NCI-H526 treated with DMSO at 0.1 percent for 48 hours (cell line): ENCODE measurements around the gene RBM47.
"Not testable (repeated sequence)": the region's sequence is repeated elsewhere in the genome, so short reads cannot be mapped to it uniquely, and the experiment has no call there.

Experiments used
- DNase-seq: peaks from one replicate; lab custom pipeline; 2025; lab: John Stamatoyannopoulos, UW

Gene RBM47

DNA sequence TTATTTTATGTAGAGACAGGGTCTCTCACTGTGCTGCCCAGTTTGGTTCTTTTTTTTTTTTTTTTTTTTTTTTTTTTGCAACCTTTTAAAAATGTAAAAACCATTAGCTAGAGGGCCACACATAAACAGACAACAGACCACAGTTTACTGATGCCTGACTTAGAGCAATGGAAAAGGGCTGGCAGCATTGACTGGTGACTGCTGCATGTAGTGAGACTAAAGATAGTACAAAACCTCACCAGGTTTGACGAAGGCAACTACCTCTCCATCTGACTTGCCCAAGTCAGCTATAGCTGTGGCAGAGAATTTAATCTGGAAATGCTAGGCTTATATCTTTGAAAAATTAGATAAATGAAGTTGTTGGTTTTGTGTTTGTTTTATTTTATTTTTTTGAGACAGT lies 102.9 kb downstream of the RBM47 start:
- DNase-seq: no peak

DNA sequence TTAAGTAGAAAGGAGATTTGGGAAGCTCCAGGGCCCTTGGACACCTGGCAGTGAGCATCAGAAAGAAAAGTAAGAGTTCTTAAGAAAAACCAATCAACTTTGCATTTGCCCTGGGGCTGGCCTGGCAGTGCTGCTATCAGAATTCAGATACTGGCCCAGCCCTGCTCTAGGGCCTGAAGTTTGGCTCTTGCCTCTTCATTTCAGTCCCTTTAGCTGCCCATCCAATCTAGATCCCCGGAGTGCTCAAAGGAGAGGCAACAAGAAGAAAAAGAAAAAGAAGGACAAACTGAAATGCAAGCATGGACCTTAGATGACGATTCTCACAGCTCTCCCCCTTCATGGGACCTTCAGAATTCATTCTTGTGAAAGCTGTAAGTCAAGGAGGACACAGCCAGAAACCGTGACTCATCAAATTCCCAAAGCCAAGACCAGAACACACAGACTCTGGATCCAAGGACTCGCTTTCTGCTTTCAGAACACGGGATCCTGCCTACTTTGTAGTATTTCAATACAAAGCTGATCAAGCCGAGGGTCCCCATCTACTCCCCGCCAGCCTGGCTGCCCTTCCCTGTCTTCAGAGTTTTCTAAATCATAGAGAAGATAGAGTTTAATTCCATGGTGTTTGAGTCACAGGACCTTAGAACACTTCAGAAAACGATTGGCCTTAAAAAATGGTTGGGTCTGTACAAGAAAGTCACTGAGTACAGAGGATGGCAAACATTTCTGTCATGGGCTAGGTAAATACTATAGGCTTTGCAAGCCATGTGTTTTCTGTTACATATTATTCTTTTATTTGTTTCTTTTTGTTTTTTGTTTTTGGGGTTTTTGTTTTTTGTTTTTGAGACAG lies 103.7 kb downstream of the RBM47 start:
- no peak for DNase-seq

DNA sequence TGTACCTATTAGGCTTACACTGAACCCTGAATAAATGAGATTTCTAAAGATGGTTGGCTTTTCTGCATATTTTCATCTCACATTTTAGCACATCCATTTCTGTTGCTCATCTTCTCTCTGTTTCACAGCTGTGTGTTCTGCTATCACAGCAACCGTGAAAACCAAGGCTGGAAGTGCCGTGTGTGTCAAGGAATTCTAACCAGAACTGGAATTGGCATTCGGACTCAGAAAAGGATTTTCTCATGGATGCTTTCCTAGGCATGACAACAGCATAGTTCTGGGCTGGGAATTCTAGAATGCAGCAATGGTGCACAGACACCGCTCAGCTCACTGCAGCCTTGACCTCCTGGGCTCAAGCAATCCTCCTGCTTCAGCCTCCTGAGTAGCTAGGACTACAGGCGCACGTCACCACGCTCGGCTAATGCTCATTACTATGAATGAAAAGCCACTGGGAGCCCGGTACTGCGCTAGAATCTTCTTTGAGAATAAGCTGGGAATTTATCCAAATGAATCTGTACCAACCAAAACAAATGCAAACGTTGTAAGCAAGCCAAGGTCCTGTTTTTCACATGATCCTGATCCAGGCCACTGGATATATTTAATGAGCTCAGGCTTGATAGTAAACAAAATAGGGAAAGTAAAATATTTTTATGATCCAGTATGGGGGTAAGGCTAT lies 105.2 kb downstream of the RBM47 start:
- peak; percentile 43 for DNase-seq

DNA sequence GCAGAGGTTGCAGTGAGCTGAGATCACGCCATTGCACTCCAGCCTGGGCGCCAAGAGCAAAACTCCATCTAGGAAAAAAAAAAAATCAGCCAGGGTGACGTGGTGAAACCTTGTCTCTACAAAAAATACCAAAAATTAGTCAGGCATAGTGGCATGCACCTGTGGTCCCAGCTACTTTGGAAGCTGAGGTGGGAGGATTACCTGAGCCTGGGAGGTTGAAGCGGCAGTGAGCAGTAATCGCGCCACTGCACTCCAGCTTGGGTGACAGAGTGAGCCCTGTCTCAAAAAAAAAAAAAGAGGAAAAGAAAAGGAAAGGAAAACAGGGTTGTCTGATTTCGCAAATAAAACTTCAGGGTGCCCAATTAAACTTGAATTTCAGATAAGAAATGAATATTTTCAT lies 106.1 kb downstream of the RBM47 start:
- DNase-seq: no peak

DNA sequence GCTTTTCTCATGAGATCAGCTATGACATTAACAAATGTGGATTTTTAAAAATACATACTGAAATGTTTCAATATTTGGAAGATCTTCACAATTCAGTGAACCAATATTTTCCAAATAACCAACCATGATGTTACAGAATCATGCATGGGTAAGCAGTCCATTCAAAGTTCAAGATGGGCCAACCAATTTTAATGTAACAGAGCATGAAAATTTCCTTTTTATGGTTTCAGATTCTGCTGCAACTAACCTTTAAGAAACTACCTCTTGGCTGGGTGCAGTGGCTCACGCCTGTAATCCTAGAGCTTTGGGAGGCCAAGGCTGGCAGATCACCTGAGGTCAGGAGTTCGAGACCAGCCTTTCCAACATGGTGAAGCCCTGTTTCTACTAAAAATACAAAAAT lies 107.7 kb downstream of the RBM47 start:
- DNase-seq: no peak

DNA sequence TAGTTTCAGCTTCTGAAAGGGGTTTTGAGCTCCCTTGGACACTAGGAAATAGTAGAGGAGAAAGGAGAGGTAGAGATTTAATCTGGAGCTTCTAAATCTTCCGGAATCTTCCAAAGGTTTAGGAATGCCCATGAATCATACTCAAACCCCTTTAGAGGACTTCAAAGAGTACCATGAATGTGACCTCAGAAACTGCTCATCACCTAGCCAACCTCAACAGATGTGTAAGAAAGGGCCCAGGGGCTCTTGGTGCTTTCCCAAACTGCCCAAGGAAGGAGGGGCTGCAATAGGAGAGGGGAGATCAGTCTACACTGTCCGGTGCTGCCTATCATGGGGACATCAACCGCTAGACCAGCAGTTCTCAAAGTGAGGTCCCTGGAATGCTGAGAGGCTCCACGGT lies 109.1 kb downstream of the RBM47 start:
- no peak for DNase-seq

DNA sequence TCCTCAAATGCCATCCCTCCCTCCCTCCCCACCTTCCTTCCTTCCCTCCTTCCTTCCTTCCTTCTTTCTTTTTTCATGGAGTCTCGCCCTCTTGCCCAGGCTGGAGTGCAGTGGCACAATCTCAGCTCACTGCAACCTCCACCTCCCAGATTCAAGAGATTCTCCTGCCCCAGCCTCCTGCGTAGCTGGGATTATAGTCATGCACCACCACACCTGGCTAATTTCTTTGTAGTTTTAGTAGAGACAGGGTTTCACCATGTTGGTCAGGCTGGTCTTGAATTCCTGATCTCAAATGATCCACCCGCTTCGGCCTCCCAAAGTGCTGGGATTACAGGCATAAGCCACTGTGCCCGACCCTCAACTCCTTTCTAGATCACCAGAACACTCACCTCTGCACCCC lies 112.6 kb downstream of the RBM47 start:
- not testable (repeated sequence) for DNase-seq

DNA sequence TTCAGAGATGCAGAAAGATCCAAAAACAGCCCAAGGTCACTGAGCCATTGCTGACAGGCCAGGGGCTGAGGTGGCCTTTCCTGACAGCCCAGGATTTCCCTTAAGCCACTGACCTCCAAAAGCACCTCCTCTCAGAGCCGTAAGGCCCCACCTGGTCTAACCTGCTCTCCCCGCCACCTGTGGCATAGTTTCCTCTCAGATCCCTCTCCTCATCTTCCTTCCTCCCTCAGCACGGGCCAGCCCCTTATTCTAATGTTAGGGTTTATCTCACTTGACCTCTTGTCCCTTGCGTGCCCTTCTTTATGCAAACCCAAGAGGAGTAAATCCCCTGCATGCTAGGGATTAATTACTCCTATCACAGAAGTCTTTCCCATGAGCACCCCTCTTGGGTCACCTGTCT lies 113.0 kb downstream of the RBM47 start:
- no peak for DNase-seq

DNA sequence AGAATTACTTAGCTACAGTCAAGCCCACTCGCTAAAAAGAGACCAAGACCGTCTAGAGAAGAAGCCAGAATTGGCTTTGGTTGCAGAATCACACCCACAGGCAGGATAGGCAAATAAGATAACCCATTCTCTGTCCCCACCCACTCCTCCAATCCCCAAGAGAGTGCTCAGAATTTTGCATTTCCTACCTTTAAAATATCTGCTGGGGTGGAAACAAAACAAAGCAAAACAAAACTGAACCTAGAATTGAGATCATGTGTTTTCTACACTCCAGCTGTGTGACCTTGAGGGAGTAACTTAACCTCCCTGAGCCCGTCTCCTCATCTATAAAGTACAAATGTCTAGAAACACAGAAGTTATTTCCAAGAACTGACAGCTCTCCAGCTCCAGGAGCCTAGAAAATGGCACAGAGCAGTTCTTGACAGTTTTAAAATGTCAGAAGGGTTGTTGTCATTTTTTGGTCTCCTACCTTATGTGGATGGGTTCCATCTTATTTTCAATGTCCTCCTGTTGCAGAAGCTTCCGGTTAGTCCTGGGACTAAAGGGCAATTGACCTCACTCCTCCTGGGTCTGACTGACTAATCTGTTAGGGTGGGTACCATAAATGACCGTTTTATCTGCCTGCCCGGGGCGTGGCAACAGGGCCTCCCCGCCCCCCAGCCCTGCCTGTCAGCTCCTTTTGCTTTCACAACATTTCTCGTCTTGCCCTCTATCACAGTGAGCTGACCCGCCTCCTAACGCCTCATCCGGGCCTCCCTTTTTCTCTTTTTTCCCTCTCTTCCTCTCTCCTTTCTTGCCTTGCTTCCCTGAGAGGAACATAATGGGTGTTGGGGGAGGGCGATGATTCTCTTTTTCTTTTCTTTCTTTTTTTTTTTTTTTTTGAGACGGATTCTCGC lies 114.0 kb downstream of the RBM47 start:
- DNase-seq: peak; percentile 95

DNA sequence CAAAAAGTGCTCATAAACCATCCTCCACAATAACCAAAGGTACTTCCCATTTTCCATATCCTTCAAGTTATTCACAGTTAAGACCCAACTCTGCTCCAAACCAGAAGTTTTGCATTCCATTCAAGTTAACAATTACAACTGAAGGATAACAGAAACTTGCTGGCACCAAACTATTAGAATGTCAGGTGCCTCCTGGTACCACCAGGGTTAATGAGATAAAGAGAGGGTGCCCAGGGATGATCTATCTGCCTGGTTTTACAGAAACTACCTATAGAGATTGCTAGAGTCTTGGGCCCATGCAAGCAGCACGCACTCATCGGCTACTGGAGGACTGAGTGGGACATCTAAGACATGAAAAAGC lies 114.6 kb downstream of the RBM47 start:
- DNase-seq: peak; percentile 92

DNA sequence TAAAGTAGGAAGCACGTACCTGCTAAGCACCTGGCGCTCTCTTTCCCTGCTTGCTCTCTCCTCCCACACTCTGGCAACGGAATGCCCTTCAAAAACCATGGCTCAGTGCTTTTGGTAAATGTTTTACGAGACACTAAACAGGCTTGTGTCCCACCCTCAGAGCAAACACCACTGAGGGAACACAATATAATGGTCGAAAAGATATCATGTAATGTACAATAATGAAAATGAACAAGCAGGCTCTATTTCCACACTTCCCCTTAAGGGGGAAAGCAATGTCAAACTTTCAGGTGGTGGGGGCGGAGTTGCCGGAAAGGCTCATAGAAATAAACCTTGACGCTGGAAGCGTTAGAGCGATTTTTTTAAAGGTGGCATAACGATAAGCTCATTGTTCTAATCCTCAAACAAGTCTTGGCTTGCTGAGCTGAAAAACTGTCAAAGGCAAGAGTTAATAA lies 115.1 kb downstream of the RBM47 start:
- peak; percentile 97 for DNase-seq

DNA sequence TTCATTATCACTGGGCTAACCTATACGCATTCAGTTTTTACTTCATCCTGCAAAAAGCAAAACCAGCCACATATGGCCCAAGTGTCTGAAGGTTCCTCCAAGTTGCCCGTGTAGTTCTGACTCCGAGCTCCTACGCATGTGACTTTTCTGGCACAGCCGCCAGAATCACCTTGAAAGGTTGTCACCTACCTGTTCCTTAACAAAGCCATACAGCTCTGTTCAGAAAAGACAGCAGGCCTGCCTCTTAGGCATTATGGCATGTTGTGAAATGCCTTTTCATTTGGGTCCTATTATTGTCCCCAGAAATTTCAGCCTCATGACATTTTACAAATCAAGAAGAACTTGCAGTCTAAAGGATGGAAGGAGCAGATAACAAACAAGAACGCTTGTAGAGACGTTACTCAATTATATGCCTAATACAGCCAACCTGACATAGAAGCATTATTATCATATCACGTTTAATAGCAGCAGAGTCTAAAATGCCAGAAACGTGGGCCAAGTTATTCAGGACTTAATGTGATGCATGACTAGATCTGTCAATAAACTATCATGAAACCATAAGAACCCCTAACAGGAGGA lies 118.5 kb downstream of the RBM47 start:
- DNase-seq: no peak

DNA sequence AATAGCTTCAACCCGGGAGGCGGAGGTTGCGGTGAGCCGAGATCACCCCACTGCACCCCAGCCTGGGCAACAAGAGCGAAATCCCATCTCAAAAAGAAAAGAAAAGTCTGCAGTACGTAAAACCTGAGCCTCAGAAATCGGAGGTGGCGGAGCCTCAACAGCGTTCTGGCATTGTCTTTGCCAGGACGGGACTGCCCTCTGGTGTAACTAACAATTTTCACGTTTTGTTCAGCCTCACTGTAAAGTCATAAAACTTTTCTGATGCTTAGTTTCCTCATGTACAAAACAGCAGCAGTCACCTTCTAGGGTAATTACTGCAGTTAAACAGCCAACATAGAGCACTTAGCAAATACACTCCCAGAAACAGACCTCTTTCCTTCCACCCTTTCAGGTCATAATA lies 121.7 kb downstream of the RBM47 start:
- DNase-seq: peak; percentile 19

DNA sequence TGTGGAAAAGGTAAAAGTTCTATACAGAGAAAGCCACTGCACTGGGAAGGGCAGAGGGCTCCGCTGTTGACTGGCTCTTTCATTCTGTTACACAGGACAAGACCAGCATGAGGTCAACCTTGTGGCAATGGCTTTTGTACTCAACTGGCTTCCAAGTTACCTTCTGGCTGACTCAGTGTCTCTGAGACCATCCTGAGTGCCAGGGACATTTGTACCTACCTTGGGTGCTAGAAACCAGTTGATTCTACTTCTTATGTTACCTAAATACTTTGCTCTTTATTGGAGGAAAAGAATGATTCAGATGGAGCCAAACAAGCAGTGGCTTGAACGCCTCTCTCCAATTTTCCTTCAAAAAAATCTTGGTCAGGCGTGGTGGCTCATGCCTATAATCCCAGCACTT lies 123.2 kb downstream of the RBM47 start:
- no peak for DNase-seq

DNA sequence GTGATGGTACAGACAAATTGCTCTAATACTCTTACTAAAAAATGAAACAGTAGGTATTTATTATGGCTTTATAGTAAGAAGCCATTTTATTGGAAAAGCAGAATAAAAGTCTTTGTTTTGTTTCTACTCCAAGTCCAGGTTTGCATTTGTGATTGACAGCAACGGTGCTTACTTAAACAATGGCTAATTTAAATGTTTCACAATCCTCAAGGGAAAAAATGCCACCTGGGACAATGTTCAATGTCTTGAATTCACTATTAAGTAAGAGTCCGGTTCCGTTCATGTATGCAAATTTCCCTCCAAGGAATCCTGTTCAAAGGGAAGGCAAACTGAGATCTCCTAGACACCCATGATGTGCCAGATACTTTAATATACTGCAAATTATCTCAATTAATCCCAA lies 123.6 kb downstream of the RBM47 start:
- peak; percentile 53 for DNase-seq

DNA sequence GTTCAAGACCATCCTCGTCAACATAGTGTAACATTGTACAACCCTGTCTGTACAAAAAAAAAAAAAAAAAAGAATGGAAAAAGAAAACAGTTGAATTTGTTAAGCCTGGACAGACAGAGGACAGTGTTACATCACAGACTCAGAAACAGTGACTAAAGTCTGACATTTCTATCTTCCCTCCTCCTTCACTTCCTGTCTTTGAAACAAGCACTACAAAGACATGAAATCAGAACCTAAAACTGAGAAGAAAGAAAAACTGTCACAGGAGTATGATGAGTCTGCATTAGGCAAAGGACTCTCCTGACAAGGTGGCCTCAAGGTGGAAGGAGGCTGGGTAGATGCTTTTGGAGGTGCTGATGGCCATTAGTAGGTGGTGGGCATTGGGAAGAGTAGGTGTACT lies 126.7 kb downstream of the RBM47 start:
- no peak for DNase-seq

DNA sequence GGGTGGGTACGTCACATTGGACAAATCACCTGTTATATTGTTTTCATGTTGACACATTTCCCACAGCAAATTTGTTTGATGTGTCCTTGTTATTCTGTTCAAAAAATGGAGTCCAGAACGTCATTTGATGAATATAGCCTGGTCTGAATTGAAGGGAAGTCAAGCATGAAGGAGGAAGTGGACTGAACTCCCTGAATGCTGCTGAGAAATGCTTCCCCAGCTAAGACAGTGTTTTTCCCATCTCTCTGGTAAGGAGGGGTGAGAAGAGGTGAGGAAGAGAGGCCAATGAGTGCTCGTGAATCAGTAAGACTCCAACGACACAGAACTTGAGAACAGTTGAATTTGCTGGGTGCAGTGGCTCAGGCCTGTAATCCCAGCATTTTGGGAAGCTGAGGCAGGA lies 127.4 kb downstream of the RBM47 start:
- DNase-seq: no peak

DNA sequence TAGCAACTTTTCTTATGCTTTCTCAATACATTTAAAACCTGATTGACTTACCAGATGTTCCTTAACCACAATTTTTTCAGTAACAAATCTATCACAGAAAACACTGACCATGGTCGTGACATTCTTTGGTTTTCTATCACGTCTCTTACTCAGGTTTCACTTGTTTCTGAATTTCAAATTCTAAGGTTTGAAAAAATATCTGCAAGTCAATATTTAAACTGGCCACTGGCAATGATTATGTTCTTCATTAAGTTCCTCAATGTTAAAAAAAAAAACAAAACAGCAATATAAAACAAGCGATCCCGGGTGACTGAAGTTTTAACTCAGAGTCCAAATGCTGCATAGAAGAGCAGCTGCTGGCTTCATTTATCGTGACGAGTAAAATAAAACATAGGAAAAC lies 128.9 kb downstream of the RBM47 start:
- DNase-seq: no peak

DNA sequence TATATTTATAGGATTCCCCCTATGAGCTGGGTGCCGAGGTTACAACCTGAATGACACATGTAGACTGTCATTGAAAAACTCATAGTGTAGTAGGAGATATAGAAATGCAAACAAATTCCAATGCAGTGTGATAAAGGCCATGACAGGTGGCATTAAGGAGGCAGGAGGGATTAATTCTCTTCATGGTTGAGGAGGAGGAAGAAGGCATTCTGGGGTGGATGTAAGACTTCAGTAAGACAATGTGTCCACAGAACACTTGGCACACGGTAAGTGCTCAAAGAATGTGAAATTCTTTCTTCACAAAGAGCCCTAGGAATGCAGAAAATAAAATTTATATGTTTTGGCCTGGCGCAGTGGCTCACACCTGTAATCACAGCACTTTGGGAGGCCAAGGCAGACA lies 136.5 kb downstream of the RBM47 start:
- no peak for DNase-seq

DNA sequence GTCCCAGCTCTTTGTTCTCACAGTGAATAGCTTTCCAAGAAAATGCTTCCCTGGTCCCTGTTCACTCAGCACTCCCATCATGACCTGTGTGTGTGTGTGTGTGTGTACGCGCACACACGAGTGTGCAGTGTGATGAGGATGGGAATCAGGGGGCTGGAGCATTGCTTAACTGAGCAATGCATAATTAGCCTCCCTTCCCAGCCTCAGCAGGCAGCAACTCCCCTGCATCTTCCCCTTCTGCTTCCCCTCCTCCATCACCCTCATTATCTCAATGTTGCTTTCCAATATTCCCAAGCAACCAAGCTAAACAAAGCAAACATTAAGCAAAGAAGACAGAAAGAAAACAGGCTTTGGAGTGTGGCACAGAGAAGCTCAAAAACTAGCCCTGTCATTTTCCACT lies 137.0 kb downstream of the RBM47 start:
- no peak for DNase-seq

DNA sequence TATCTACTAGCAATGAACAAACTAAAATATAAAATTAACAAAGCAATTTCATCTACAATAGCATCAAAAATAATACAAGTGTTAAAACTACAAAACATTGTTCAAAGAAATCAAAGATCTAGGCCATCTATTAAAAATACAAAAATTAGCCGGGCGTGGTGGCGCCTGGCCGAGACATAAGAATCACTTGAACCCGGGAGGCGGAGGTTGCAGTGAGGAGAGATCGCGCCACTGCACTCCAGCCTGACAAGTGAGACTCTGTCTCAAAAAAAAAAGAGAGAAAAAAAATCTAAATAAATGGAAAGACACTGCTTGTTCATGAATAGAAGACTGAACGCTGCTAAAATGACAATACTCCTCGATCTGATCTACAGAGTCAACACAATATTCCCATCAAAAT lies 139.2 kb downstream of the RBM47 start:
- no peak for DNase-seq

DNA sequence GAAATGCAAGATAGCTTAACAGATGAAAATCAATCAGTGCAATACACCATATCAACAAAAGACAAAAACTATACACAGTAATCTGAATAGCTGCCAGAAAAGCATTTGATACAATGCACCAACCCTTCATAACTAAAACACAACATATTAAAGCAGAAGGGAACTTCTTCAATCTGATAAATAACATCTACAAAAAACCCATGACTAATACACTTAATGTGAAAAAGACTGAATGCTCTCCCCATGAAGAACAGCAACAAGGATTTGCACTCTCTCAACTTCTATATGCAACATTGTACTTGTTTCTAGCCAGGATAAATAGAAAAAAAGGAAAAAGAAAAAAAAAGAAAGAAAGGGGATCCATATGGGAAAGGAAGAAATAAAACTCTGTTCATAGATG lies 139.7 kb downstream of the RBM47 start:
- no peak for DNase-seq
